Skeletal muscle satellite cell (primary cell): ENCODE results near the gene GPR25.

ENCODE experiments used
- H3K27me3 ChIP-seq: 2 replicates; pipeline ENCODE4 v1.7.0; 2013; ENCODE audit warnings: low read length; ENCODE audit not compliant: control insufficient read depth, insufficient read depth
- H3K36me3 ChIP-seq: 2 replicates; pipeline ENCODE4 v1.7.0; 2013; ENCODE audit warnings: mild to moderate bottlenecking, control low read depth, low read length; ENCODE audit not compliant: insufficient read depth
- H3K4me1 ChIP-seq: 2 replicates; pipeline ENCODE4 v1.7.0; 2013; ENCODE audit warnings: low read length; ENCODE audit not compliant: control insufficient read depth, insufficient read depth
- H3K4me2 ChIP-seq: 2 replicates; pipeline ENCODE4 v1.7.0; 2013; ENCODE audit warnings: mild to moderate bottlenecking, low read length
- H3K4me3 ChIP-seq: 2 replicates; pipeline ENCODE4 v1.7.0; 2013; ENCODE audit warnings: low read length
- H3K9ac ChIP-seq: 2 replicates; pipeline ENCODE4 v1.7.0; 2013; ENCODE audit warnings: mild to moderate bottlenecking, low read depth, low read length, moderate library complexity
- H3K9me3 ChIP-seq: replicated peaks from 2 replicates; pipeline ENCODE4 v1.7.0; 2013; ENCODE audit warnings: mild to moderate bottlenecking, control low read depth, low read length

GPR25 gene

GRCh38 chr1:200919386-200919785 is 46.6 kb downstream of the GPR25 start:
- Histone ChIP-seq H3K9me3 (no peaks in the 10 kb centered on the region), H3K4me1 (peaks cover 5% of the 10 kb centered on the region), H3K4me2 (no peak overlapping the region), H3K27me3 (peaks cover 11% of the 10 kb centered on the region), H3K9ac (no peak overlapping the region), H3K36me3 (no peaks in the 10 kb centered on the region), H3K4me3 (no peak overlapping the region)

DNA sequence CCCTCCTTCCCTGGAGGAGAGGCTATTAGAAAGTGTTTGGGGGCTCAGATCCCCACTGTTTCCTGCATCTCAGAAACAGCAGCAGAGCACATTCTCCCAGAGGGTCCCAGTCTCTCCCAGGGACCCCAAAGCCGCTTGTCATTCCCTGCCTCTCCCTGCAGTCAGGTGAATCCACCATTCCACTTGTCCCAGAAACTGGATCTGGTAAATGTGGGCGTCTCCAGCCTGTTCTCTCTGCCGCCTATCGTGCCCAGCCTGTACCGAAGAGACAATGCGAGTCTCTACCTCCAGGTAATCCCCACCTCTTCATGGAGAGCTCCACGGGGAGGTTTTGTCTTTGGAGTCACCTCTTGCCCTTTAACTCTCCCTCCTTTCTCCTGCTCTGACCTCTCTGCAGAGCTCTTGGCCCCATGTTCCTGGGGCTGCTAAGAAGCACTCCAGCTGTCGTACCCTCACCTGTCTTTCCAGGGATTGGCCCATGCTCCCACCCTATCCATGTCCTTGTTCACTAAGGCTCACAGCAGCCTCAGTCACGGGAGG is 48.9 kb downstream of the GPR25 start:
- Histone ChIP-seq H3K4me2 (no peak overlapping the region), H3K9ac (no peak overlapping the region), H3K4me1 (peaks cover 5% of the 10 kb centered on the region), H3K9me3 (no peaks in the 10 kb centered on the region), H3K27me3 (peaks cover 11% of the 10 kb centered on the region), H3K36me3 (no peaks in the 10 kb centered on the region), H3K4me3 (no peak overlapping the region)

DNA sequence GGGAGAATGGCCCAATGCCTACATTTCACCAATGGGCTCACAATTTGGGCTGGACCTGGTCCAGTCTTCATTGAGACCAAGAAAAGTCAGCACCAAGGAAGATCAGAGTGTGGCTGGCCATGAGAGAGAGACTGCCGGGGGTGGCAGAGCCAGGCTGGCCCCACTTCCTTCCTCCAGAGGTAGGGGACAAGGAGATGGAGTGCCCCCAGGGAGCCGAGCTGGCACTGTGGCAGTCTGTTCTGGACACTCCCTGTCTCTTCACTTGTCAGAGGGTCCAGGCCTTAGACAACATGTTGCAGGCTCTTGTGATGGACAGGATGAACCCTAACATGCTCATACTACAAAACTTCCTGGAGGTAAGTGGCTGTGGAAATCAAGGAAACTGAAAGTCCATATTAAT is 49.6 kb downstream of the GPR25 start:
- Histone ChIP-seq H3K36me3 (no peaks in the 10 kb centered on the region), H3K27me3 (peaks cover 11% of the 10 kb centered on the region), H3K4me1 (peaks cover 5% of the 10 kb centered on the region), H3K4me3 (no peak overlapping the region), H3K9me3 (no peaks in the 10 kb centered on the region), H3K4me2 (no peak overlapping the region), H3K9ac (no peak overlapping the region)

DNA sequence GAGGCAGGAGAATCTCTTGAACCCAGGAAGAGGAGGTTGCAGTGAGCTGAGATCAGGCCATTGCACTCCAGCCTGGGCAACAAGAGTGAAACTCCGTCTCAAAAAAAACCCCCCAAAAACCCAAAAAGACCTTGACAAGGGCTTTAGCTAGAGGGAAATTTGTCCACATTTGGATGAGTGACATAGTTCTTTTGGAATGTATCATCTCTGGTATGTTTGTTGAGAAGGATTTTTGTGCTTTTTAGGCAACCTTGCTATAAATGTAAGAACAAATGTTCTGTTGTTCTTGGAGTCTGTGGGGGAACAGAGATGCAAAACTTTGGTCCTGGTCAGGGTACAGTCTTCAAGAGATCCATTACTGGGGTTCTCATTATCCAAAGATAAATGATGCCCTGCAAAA is 50.8 kb downstream of the GPR25 start:
- no peak overlapping the region for H3K9ac ChIP-seq
- peaks cover 13% of the 10 kb centered on the region for H3K27me3 ChIP-seq
- no peak overlapping the region for H3K4me3 ChIP-seq
- no peak overlapping the region for H3K4me2 ChIP-seq
- H3K4me1 ChIP-seq = peaks cover 5% of the 10 kb centered on the region
- no peaks in the 10 kb centered on the region for H3K9me3 ChIP-seq
- no peaks in the 10 kb centered on the region for H3K36me3 ChIP-seq
